MCF 10A (cell line): Measurements from ENCODE around the gene MLF2. TPM values are rescaled to one million over a fixed set of nuclear protein-coding genes. Genes with fewer than 3 reads are reported as not detected.

Experiments used
- BruUV-seq: library from RNA; stranded (reverse); fragments of 400-500 nt; replicated peaks from 2 replicates; lab custom pipeline; 2021; lab: Mats Ljungman, UMichigan
- CTCF ChIA-PET: fragments of 300-600 bp; sonication (Branson Sonifier 250); formaldehyde crosslinking; extraction: SDS; loops from one replicate; lab custom pipeline; 2021; ENCODE audit warnings: antibody characterized with exemption, inconsistent platforms; lab: Yijun Ruan, JAX
- POLR2A ChIA-PET: fragments of 300-600, 350-650 bp; sonication (Branson Sonifier 250); formaldehyde crosslinking; extraction: SDS; loops from one replicate; lab custom pipeline; 2020; ENCODE audit warnings: antibody characterized with exemption, inconsistent platforms; lab: Yijun Ruan, JAX
- DNase-seq: peaks from one replicate; pipeline ENCODE4 v3.0.0-alpha.2; 2018; ENCODE audit not compliant: unreplicated experiment
- H3K27ac Mint-ChIP-seq: one replicate; pipeline ENCODE4 v1.8.0; 2022; ENCODE audit warnings: mild to moderate bottlenecking, low read depth, mixed read lengths; ENCODE audit not compliant: unreplicated experiment
- H3K27me3 Mint-ChIP-seq: one replicate; pipeline ENCODE4 v1.8.0; 2022; ENCODE audit warnings: mixed read lengths; ENCODE audit not compliant: insufficient read depth, unreplicated experiment
- H3K36me3 Mint-ChIP-seq: one replicate; pipeline ENCODE4 v1.8.0; 2022; ENCODE audit warnings: mild to moderate bottlenecking, moderate library complexity, mixed read lengths; ENCODE audit not compliant: insufficient read depth, unreplicated experiment
- H3K4me1 Mint-ChIP-seq: one replicate; pipeline ENCODE4 v1.8.0; 2022; ENCODE audit warnings: mixed read lengths; ENCODE audit not compliant: insufficient read depth, unreplicated experiment
- H3K4me3 Mint-ChIP-seq: one replicate; pipeline ENCODE4 v1.8.0; 2022; ENCODE audit warnings: mild to moderate bottlenecking, moderate library complexity, mixed read lengths; ENCODE audit not compliant: unreplicated experiment
- H3K9me3 Mint-ChIP-seq: one replicate; pipeline ENCODE4 v1.8.0; 2022; ENCODE audit warnings: mixed read lengths; ENCODE audit not compliant: unreplicated experiment
- CTCF ChIP-seq: fragments of 200-600 bp; IDR thresholded peaks from one replicate; pipeline ENCODE4 v1.8.0; 2022; ENCODE audit warnings: antibody characterized with exemption, mild to moderate bottlenecking; ENCODE audit not compliant: unreplicated experiment
- intact Hi-C: fragments of 100-400 bp; cut with micrococcal nuclease; formaldehyde crosslinking; loops from 2 replicates; pipeline ENCODE4 v1.14.1; 2022
- total RNA-seq: library from RNA; stranded (reverse); gene quantifications from 2 replicates; pipeline ENCODE4 v1.2.3, GENCODE V29; 2022

MLF2 gene
- total RNA-seq, 1 experiment from 2014 or later, result 151 TPM

- CTCF ChIA-PET, result interaction anchor here (0.6 to 7.4 kb wide), 7 partner anchors 11 to 558 kb away, joined by 3 to 110 read pairs (median 3); partner anchors contain the start of gene MLF2
- no peak for TF ChIP-seq CTCF
- no peak overlapping the region for H3K27ac Mint-ChIP-seq
Observed at GRCh38 chr12:6782119-6782518, 29.2 kb upstream of the MLF2 start.

GRCh38 chr12:6780573-6780972 lies 27.6 kb upstream of the MLF2 start:
- DNase-seq, result no peak
- ChIA-PET CTCF (interaction anchor here (0.6 to 7.4 kb wide), 11 partner anchors 9 to 161 kb away, joined by 3 to 110 read pairs (median 3); partner anchors contain the start of genes CD4, MLF2 and PTMS), POLR2A (interaction anchor here (1.5 to 6.0 kb wide), 2 partner anchors 14 to 27 kb away, joined by 5 to 27 read pairs; partner anchors contain the start of genes MLF2 and PTMS)
- Mint-ChIP-seq H3K36me3 (no peaks in the 10 kb centered on the region), H3K9me3 (no peaks in the 10 kb centered on the region), H3K27ac (no peak overlapping the region), H3K4me3 (no peak overlapping the region), H3K4me1 (peaks cover 10% of the 10 kb centered on the region), H3K27me3 (no peaks in the 10 kb centered on the region)
- TF ChIP-seq CTCF, result no peak
- BruUV-seq, result no TSS peak
- intact Hi-C loops, result no loop called here

More at GRCh38 chr12:6782119-6782518, 29.2 kb upstream of the MLF2 start:
- Mint-ChIP-seq H3K4me3 (no peak overlapping the region), H3K36me3 (no peaks in the 10 kb centered on the region), H3K27me3 (no peaks in the 10 kb centered on the region), H3K4me1 (peaks cover 10% of the 10 kb centered on the region), H3K9me3 (no peaks in the 10 kb centered on the region)
- POLR2A ChIA-PET, result interaction anchor here (6.0 kb wide), 1 partner anchor 29 kb away, joined by 27 read pairs; the partner anchor contains the start of gene MLF2
- no TSS peak for BruUV-seq
- intact Hi-C loops, result no loop called here
- DNase-seq, result no peak

GRCh38 chr12:6779708-6780432 lies 26.9 kb upstream of the MLF2 start:
- DNase-seq, result no peak
- H3K4me3 Mint-ChIP-seq, result no peak overlapping the region
- no peak for TF ChIP-seq CTCF
- POLR2A ChIA-PET, result interaction anchor here (1.0 to 6.0 kb wide), 3 partner anchors 14 to 56 kb away, joined by 5 to 27 read pairs (median 5); partner anchors contain the start of genes COPS7A, MLF2 and PTMS
- BruUV-seq, result no TSS peak
- H3K4me1 Mint-ChIP-seq, result peaks cover 10% of the 10 kb centered on the region
- intact Hi-C loops, result loop anchor here (1.0 to 5.0 kb wide), 5 partner anchors 13 to 213 kb away; partner anchors contain the start of genes MLF2 and NOP2
- no peaks in the 10 kb centered on the region for H3K9me3 Mint-ChIP-seq
- no peak overlapping the region for H3K27ac Mint-ChIP-seq
- CTCF ChIA-PET, result interaction anchor here (0.6 to 7.4 kb wide), 14 partner anchors 8 to 183 kb away, joined by 3 to 110 read pairs (median 3); partner anchors contain the start of genes CD4, MLF2 and PTMS
- H3K36me3 Mint-ChIP-seq, result no peaks in the 10 kb centered on the region
- no peaks in the 10 kb centered on the region for H3K27me3 Mint-ChIP-seq
